Testis (tissue), 2 donors: Measurements from ENCODE around the gene SDK1.

Experiments used
- CTCF ChIP-seq, 3 experiments: fragments of 450-650 bp in 2 of 3; fragments of 200-600 bp in 1 of 3; sonication (generic) in 1 of 3; IDR thresholded peaks; one replicate each; pipeline ENCODE4 v1.5.1; 2016 to 2019; ENCODE audit warnings: antibody characterized with exemption in 3 of 3, mild to moderate bottlenecking in 2 of 3, moderate library complexity in 1 of 3
- POLR2A ChIP-seq: fragments of 450-650 bp; IDR thresholded peaks from one replicate; pipeline ENCODE4 v1.6.1; 2017; ENCODE audit warnings: antibody characterized with exemption, mild to moderate bottlenecking, moderate library complexity

DNA sequence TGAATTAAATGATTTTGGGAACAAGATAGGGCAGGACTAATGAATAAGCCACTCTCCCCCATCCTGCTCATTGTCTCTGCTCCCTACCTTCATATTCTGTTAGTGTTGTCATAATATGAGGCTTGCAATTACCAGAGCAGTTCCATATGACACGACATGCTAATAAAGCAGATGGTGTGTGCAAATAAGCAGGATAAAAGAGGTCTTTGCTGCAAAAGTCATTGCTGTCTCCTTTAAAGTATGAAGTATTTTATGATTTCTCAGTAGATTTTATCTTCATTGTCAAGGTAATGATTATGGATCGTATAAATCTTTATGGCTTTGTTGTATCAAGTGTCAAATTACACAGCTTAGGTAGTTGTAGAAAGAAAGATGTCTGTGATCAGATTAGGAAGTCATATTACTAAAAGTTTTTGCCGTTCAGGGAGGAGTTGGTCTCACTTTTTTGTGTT is 114.8 kb downstream of the SDK1 start:
- TF ChIP-seq CTCF (IDR thresholded peaks at IDR 0.05), result no peak
- no peak for TF ChIP-seq POLR2A
